Urinary bladder (tissue), 4 donors: ENCODE measurements around the gene CD81. TPM values are rescaled to one million over a fixed set of nuclear protein-coding genes. Genes with fewer than 3 reads are reported as not detected.

ENCODE experiments used
- DNase-seq: peaks from one replicate; pipeline ENCODE4 v3.0.0-alpha.2; 2015; ENCODE audit errors: extremely low spot score
- H3K27ac ChIP-seq: one replicate; pipeline ENCODE4 v1.5.1; 2013; ENCODE audit warnings: low read depth, mild to moderate bottlenecking, moderate library complexity
- H3K36me3 ChIP-seq: one replicate; pipeline ENCODE4 v1.6.1; 2013; ENCODE audit warnings: mild to moderate bottlenecking, moderate library complexity; ENCODE audit not compliant: insufficient read depth
- H3K4me1 ChIP-seq: one replicate; pipeline ENCODE4 v1.6.1; 2013; ENCODE audit warnings: mild to moderate bottlenecking, moderate library complexity; ENCODE audit not compliant: insufficient read depth
- H3K4me3 ChIP-seq: one replicate; pipeline ENCODE4 v1.5.1; 2013; ENCODE audit warnings: low read depth, low read length
- WGBS: extraction: QIAGEN DNeasy Blood & Tissue Kit; methylation state at CpG from one replicate; pipeline ENCODE4 v1.1.7; 2013; 5-methylcytosine and 5-hydroxymethylcytosine counted together
- polyA plus RNA-seq: library from polyadenylated mRNA; stranded (reverse); fragments of 200-250 nt; gene quantifications from one replicate; pipeline ENCODE4 v1.2.3, GENCODE V29; 2013
- total RNA-seq: library from RNA; depleted of rRNA; stranded (reverse); fragments of >200 nt; gene quantifications from one replicate; pipeline ENCODE4 v1.2.3, GENCODE V29; 2014
- donor health status: healthy with polysubstance abuse.
- donor health status: healthy.

CD81 gene
- total and polyA plus RNA-seq, 2 donors, result 251 to 1,145 TPM

DNA sequence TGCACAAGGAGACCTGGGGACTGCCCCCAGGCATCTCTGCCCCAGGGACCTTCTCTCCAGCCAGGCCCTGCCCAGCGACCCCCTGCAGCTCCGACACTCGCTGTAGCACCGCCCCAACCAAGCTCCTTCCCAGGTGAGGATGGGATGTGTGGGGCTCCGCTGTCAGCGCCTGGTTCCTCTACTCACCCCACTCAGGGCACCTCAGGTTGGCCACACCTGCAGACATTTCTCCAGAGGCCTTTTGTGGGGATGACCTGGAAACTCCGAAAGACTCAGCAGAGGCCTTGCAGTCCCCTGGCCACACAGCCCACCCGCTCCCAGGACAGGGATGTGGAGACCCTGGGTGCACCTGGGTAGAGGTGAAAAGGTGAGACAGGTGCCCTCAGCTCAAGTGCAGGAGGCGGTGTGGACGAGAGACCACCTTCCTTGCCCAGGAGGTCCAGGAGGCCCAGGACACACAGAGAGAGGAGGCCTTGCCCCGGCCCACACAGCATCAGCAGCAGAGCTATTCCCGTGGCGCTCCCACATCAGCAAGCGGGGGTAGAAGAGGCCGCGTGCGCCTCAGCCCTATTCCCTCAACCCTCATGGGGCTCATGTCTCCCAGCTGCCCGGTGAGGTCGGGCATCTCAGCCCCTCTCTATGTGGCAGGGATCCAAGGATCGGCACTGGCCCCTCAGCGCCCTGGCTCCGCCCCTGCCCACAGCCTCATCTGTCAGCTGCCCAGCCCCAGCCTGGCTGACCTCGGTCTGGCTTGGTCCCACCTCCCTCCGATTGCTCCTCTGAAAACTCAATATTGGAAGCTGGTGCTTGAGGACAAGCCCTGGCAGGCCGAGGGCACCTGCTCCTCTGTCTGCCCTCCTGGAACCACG, 46.3 kb downstream of the CD81 start:
- 81% methylated on average over 26 of the region's 26 CpGs for WGBS
- H3K4me3 ChIP-seq, result no peak overlapping the region
- no peaks in the 10 kb centered on the region for H3K36me3 ChIP-seq
- no peak for DNase-seq
- no peaks in the 10 kb centered on the region for H3K4me1 ChIP-seq
- no peak overlapping the region for H3K27ac ChIP-seq

DNA sequence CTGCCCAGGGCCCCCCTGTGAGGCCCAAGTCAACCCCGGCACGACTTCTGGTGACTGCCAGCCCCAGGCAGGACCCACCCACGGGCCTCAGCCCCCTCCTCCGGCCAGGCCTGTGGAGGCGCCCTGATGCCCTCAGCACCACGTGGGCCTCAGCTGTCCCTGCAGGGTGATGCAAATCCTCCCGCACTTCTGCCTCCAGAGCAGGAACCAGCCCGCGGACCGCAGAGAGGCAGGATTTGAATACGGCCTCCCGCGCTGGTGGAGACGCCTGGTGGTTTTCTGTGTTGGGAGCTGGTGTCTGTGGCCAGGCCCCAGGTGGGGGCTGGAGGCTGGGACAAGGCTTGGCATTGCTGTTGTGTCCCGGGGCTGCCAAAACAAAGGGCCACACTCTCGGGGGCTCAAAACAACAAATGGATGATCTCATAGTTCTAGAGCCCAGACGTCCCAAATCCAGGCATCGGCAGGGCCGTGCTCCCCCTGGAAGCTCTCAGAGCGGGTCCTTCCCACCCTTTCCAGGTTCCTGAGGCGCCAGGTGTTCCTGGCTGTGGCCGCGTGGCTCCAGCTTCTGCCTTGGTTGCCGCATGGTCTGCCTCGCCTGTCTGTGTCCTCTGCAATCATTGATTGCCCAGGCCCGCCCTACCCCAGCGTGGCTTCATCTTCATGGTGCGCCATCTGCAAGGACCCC, 47.8 kb downstream of the CD81 start:
- no peak overlapping the region for H3K4me3 ChIP-seq
- 87% methylated on average over 28 of the region's 28 CpGs for WGBS
- DNase-seq, result no peak
- no peaks in the 10 kb centered on the region for H3K4me1 ChIP-seq
- no peak overlapping the region for H3K27ac ChIP-seq
- H3K36me3 ChIP-seq, result no peaks in the 10 kb centered on the region

DNA sequence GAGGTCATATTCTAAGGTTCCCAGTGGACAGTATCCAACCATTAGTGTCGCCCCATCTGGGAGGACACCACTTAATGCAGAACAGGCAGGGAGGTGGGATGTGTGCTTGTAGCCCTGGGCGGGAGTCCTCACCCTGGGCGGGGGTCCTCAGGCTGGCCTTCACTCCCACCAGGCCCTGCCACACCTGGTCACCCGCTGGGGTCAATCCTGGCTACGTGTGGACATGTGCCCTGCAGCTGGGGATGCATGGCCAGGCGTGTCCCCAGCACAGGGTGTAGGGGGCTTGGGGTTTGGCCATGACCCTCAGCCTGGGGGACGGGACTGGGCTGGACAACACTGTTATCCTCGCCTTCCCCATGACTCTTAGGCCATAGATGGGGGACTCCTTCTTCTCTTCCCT, 48.4 kb downstream of the CD81 start:
- Histone ChIP-seq H3K4me1 (no peaks in the 10 kb centered on the region), H3K27ac (no peak overlapping the region), H3K36me3 (no peaks in the 10 kb centered on the region), H3K4me3 (no peak overlapping the region)
- WGBS, result 91% methylated on average over 8 of the region's 8 CpGs
- no peak for DNase-seq

DNA sequence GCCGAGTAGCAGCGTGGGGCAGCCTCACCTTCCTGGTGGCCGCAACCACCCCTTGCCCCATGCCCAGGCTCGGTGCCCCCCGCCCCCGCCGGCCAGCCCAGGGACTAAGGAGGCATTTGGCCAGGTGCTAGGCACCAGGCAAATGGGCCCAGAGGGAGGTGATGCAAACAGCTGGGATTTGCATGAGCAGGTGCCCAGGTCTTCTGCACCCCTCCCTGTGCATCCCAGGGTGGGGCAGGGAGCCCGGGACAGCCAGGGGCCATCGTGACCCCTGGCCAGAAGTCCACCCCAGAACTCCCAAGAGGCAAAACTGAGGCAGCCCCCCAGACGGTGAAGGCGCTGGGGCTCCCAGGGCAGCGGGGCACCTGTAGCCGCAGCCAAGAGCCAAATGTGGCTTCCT, 49.1 kb downstream of the CD81 start:
- WGBS, result 89% methylated on average over 13 of the region's 13 CpGs
- no peak for DNase-seq

DNA sequence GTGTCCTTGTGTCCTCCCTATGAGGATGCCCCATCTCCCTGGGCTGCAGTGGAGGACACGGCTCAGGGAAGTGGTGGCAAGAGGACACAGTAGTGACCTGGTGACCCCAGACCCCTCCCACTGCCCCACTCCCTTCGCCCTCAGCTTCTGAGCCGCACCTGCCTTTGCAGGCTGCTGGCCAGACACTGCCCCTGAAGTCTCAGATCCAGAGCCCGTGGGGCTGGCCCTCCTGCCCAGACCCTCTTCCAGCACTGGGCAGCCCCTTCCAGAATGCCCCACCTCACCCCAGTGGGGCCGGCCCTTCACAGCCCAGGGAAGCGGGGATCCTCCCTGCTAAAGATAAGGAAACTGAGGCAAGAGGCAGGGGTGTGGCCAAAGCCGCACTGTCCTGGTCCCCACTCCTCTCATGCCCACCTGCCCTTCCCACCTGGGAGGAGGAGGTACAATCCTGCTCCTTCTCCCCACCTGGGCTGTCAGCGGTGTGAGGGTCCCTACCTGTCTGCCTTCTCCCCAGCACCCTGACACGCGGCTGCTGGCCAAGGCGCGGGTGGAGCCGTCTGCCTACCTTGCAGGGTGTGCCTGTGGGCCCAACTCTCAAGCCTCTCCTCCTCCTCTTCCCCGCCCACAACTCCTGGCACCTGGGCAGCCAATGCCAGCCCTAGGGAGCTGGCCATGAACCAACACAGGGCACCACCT, 49.9 kb downstream of the CD81 start:
- H3K4me3 ChIP-seq, result no peak overlapping the region
- no peaks in the 10 kb centered on the region for H3K4me1 ChIP-seq
- 85% methylated on average over 14 of the region's 14 CpGs for WGBS
- no peak overlapping the region for H3K27ac ChIP-seq
- DNase-seq, result no peak
- no peaks in the 10 kb centered on the region for H3K36me3 ChIP-seq

More for the DNA sequence above, 49.1 kb downstream of the CD81 start:
- H3K27ac ChIP-seq, result no peak overlapping the region
- H3K36me3 ChIP-seq, result no peaks in the 10 kb centered on the region
- H3K4me3 ChIP-seq, result no peak overlapping the region
- H3K4me1 ChIP-seq, result no peaks in the 10 kb centered on the region

DNA sequence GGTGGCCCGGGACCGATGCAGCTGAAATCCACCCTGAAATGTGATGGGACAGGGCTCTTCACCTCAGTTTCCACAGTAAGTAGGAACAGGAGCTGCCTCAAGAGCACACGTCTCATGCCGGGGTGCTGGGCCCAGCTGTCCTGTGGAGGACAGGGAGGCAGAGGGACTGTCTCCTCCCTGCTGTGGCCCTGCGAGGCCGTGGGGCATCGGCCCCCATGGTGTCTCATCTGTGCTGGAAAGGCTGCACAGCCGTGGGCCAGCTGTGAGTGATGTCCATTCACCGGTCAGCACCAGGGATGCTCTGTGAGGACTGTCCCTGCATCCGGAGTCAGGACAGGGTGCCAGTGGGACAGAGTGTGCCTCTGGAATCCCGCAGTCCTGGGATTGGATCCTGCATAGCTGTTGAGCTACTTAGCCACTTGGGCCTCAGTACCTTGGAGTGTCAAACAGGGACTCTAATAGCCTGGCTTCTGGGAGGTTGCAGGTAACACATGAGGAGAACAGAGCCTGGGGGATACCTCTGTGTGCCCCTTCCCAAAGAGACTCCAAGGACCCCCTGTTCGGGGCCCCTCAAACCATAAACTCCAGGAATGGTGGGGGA, 50.7 kb downstream of the CD81 start:
- WGBS, result 71% methylated on average over 12 of the region's 12 CpGs
- DNase-seq, result no peak

DNA sequence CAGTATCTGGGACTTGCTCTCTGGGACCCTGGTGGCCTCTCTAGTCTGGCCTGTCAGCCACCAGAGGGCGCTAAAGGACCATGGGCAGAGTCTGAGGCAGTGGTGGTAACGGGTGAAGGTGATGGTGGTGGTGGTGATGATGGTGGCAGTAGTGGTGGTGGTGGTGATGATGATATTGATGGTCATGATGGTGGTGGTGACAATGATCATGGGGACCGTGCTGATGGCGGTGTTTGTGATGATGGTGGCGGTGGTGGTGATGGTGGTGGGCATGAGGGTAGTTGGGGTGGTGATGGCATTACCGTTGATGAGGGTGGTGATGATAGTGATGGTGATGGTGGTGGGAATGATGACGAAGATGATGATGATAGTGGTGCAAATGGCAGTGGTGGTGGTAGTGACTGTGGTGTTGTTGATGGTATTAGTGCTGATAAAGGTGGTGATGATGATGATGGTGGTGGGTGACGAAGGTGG, 51.2 kb downstream of the CD81 start:
- WGBS, result 68% methylated on average over 8 of the region's 8 CpGs
- Histone ChIP-seq H3K27ac (no peak overlapping the region), H3K4me1 (no peaks in the 10 kb centered on the region), H3K36me3 (no peaks in the 10 kb centered on the region), H3K4me3 (no peak overlapping the region)
- no peak for DNase-seq

More for the DNA sequence above, 50.7 kb downstream of the CD81 start:
- H3K4me1 ChIP-seq, result no peaks in the 10 kb centered on the region
- H3K4me3 ChIP-seq, result no peak overlapping the region
- H3K27ac ChIP-seq, result no peak overlapping the region
- H3K36me3 ChIP-seq, result no peaks in the 10 kb centered on the region

DNA sequence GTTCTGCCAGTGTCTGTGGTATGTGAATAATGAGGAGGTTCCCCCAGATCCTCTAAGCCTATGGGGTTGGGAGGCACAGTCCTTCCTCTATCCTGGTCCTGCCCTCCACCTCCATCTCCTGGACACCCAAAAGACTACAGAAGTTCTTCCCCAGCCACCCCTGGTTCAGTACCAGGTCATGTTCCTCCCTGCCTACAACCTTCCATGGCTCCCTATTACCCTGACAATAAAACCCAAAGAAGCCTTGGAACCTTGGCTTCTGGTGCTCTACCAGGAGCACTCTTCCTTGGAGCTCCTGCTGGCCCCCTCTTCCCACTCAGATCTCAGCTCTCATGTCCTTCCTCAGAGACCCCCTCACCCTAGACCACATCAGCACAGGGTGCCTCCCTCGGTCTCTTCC, 54.3 kb downstream of the CD81 start:
- no peak overlapping the region for H3K4me3 ChIP-seq
- no peaks in the 10 kb centered on the region for H3K4me1 ChIP-seq
- no peaks in the 10 kb centered on the region for H3K36me3 ChIP-seq
- 90% methylated on average over 1 of the region's 1 CpG for WGBS
- DNase-seq, result no peak
- no peak overlapping the region for H3K27ac ChIP-seq

DNA sequence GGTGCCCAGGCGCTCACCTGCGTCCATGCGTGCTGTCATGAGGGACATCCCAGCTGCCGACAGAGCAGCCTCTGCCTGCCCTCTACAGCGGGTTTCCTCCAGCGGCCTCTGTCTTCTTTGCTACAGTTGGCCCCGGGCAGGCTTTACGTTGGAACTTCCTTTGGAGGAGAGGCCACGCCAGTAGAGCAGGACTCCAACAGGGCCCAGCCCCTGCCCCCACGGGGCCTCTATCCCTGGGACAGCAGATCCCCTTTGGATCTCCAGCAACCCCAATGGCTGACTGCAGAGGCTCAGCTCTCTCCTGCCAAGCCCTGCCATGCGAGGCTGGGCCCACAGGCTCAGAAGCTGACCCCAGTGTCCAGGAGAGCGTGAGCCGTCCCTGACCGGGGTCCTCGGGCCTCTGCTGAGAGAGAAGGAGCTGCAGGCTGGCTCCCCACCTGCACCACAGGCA, 55.1 kb downstream of the CD81 start:
- Histone ChIP-seq H3K27ac (no peak overlapping the region), H3K36me3 (no peaks in the 10 kb centered on the region), H3K4me3 (no peak overlapping the region), H3K4me1 (no peaks in the 10 kb centered on the region)
- DNase-seq, result no peak
- WGBS, result 67% methylated on average over 15 of the region's 15 CpGs

DNA sequence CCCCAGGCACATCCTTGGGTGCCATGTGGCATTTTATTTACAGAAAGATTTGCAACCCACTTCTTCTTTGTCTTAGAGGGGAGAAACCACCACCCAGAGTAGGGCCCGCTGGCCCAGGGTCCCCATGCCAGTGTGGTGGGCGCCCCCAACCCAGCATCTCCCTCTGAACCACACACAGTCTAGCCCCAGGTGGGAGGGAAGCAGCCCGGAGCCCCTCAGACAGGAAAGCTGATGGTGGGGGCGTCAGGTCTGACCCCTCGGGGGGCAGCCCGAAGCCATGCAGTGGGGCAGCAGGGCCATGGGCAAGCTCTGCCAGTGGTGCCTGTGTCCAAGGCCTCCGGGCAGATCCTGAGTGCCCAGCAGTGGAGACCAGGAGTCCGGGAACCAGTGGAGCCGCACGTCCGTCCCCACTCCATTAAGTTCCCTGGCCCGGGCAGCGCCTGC, 55.5 kb downstream of the CD81 start:
- Histone ChIP-seq H3K36me3 (no peaks in the 10 kb centered on the region), H3K4me3 (no peak overlapping the region), H3K27ac (no peak overlapping the region), H3K4me1 (no peaks in the 10 kb centered on the region)
- DNase-seq, result no peak
- 97% methylated on average over 13 of the region's 13 CpGs for WGBS

DNA sequence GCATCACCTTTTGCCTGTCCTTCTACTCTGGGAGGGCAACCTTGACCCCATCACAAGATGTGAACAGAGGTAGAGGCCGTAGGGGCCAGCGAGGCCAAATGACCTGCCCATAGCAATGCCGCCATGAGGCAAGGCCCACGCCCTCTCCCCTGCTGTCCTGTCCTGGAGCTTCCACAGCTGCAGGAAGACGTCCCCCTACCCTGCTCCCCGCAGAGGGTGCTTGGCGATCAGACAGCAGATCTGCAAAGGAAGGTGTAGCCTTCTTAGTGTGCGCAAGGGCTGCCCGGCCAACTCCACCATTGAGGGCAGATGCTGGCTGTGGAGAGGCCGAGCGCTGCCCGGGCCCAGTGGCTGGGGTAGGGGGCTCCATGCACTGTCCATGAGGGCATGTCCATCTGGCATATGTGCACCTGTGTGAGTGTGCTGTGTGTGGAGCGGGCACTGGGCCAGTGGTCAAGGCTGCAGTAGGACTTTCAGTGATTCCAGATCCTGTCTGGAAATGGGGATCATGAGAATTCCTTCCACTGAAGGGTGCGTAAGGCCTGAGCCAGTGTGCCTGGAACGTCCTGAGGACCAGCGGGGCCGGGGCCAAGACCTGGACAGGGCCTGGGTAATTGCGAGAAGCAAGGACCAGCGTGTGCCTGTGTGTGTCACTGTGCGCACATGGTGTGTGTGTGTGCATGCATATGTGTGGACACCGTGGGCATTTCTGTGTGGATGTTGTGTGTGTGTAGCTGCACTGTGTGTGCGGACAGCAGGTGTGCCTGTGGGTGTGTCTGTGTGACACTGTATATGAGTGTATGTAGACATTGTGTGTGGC, 56.2 kb downstream of the CD81 start:
- Histone ChIP-seq H3K4me1 (no peaks in the 10 kb centered on the region), H3K27ac (no peak overlapping the region), H3K4me3 (no peak overlapping the region), H3K36me3 (no peaks in the 10 kb centered on the region)
- WGBS, result 88% methylated on average over 22 of the region's 22 CpGs
- DNase-seq, result no peak

DNA sequence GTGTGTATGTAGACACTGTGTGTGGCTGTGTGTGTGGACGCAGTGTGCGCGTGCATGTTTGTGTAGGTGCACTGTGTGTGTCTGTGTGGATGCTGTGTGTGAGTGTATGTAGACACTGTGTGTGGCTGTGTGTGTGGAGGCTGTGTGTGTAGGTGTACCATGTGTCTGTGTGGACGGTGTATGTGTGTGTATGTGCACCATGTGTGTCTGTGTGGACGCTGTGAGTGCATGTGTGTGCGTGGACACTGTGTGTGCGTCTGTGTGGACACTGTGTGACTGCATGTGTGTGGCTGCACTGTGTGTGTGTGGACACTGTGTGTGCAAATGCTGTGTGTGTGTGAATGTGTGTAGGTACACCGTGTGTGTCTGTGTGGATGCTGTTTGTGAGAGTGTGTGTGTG, 56.9 kb downstream of the CD81 start:
- H3K4me1 ChIP-seq, result no peaks in the 10 kb centered on the region
- H3K36me3 ChIP-seq, result no peaks in the 10 kb centered on the region
- WGBS, result 95% methylated on average over 8 of the region's 8 CpGs
- no peak overlapping the region for H3K4me3 ChIP-seq
- H3K27ac ChIP-seq, result no peak overlapping the region
- no peak for DNase-seq
